UCSD-AML1 (cell line): Measurements from ENCODE around the gene MKNK2.
"Not testable (repeated sequence)": the region's sequence is repeated elsewhere in the genome, so short reads cannot be mapped to it uniquely, and the experiment has no call there.

Experiments
- DNase-seq: peaks from one replicate; lab custom pipeline; 2025; ENCODE audit not compliant: unreplicated experiment; lab: John Stamatoyannopoulos, UW

The MKNK2 gene

DNA sequence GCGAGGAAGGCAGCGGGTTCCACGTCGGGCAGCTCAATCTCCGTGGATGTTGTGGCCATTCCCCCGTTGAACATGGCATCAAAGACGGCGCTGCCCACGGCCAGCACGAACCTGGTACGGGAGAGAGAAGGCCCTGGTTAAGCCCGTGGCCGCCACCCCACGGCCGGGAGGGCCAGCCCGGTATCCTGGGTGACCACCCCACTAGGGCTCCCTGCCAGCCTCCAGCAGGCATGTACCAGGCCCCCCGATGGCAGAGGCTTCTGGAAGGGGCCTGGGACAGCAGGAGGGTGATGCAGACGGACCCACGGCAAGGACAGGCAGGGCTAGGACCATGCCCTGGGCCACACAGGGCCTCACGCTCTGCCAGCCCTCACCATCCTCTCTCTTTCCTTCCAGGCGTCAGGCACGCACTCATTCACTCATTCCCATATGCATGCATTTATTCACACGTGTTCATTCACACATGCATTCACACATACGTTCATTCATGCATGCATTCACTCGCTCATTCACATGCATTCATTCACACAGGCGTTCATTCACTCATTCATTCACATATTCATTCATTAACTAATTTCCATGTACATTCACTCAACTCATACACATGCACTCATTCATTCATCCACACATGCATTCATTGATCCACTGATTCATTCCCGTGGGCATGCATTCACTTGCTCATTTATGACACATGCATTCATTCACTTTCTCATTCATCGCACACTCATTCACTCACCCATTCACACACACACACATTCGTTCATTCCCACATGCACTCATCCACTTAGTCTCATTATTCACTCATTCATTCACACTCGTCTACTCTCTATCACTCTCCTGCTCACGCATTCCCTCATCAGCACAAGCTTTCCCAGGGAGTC lies 53.5 kb downstream of the MKNK2 start:
- no peak for DNase-seq

DNA sequence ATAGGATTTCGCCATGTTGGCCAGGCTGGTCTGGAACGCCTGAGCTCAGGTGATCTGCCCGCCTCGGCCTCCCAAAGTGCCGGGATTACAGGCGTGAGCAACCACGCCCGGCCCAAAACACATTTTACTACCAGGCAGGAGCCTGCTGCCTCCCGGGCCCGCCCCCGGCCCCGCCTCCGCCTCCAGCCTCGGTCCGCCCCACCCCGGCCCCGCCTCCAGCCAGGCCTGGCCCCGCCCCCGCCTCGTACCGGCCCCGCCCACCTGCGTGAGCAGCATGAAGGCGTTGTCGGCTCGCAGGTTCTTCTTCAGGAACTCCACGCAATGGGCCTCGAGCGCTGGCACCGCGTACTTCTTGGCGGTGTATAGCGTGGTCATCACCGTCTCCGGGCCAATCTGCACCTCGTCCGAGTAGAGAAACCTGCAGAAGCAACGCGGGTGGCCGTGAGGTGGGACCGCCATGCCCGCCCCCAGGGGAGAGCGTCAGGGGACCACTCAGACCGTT lies 58.2 kb downstream of the MKNK2 start:
- no peak for DNase-seq

DNA sequence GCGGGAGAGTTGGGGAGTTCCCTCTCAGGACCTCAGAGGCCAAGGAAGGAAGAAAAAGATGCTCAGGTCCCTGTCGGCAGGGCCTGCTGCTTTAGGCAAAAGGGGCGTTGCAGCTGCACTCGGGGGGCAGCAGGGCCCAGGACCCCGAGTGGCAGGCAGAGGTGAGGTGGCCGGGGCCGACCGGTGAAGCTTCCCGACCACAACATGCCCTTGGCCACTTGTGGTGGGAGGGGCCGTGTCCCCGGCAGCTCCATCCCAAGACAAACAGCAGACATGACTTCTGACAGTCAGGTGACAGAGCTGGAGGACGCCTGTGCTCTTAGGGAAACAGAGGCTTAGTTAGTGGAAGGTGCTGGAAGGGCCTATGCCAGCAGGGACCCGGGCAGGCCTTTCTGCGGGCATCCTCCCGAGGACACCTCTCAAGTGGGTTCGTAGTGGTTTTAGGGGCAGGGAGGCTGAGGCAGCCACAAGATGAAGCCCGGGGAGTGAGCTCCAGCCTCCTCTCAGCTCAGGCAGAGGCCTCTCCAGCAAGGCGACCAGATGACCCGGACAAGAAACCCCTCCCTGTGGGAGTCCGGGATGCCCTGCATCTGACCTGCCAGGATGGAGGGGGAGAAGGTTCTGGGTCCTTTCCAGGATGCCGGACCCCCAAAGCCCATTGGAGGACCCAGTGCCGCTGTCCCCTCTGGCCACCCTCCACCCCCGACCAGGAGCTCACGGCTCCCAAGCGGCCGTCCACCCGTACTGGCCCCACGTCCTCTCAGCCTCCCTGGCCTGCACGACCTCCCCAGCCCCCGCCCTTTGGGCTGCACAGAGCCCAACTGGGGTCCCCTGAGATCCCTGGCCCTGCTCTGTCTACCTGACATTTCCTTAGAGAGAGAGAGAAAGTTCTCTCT lies 59.8 kb downstream of the MKNK2 start:
- no peak for DNase-seq

- no peak for DNase-seq
These were observed 60.6 kb downstream of the MKNK2 start for GRCh38 chr19:1990230-1991017.

DNA sequence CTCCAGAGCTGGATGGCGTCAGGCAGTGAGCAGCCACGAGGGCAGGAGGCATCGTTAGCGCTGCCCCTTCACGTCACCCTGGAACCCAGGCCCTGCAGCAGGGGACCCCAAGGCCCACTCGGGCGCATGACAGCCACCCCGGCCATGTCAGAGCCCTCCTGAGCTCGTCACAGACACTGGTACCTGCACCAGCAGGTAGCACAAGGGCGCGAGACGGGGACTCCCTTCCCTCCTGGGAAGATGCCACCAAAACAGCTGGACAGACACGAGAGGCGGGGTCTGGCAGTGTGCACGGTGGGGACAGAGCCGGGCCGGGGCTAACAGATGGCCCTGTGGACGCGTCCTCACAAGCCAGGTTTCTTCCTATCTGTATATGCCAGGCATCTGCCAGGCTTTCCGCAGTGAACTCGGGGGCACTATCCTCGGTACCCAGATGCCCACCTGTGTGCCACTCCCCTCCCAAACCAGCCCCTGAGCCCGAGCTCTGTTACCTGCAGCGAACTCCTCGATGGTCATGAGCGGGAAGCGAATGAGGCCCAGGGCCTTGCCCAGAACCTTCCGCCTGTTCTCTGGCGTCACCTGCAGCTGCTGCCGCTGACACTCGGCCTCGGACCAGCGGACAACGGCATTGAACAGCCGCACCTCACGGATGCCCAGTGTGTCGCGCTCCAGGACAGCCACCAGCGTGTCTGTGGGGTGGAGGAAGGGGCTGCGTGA lies 61.4 kb downstream of the MKNK2 start:
- DNase-seq = no peak

GRCh38 chr19:1988464-1988863 lies 62.6 kb downstream of the MKNK2 start:
- DNase-seq = not testable (repeated sequence)
